ENCODE data around the gene ABCD1. TPM values are rescaled to one million over a fixed set of nuclear protein-coding genes. Genes with fewer than 3 reads are reported as not detected.
"Not testable (repeated sequence)": the region's sequence is repeated elsewhere in the genome, so short reads cannot be mapped to it uniquely, and the experiment has no call there.

Gene ABCD1
- total and polyA plus RNA-seq, 10 of the 15 experiments (the other 5 are each of a cell fraction or from before 2014, with no cell fraction given) = 0.13 to 6.5 (median 1.4) TPM

DNA sequence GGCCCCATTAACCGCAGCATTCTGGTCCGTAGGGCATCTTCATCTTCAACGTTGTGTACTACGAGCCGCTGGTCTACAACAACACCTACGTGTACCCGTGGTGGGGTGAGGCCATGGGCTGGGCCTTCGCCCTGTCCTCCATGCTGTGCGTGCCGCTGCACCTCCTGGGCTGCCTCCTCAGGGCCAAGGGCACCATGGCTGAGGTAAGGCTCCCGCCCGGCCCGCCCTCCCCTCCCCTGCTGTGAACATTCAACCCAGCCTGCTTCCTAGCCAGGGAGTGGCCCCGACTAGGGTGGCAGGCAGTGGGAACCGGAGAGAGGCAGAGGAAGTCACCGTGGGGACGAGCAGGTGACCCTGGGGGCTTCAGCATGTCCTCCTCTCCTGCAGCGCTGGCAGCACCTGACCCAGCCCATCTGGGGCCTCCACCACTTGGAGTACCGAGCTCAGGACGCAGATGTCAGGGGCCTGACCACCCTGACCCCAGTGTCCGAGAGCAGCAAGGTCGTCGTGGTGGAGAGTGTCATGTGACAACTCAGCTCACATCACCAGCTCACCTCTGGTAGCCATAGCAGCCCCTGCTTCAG lies 29.9 kb upstream of the ABCD1 start (continued):
- TF ChIP-seq BCL3 (IDR thresholded peaks at IDR 0.05; ENCODE audit: borderline replicate concordance, insufficient read depth, low read depth, low read length, poor library complexity, severe bottlenecking) (no peak), TCF12 (IDR thresholded peaks at IDR 0.05; ENCODE audit: low read depth, low read length) (no peak), TARDBP (IDR thresholded peaks at IDR 0.05; ENCODE audit: borderline replicate concordance) (no peak), PAX8 (IDR thresholded peaks at IDR 0.05) (no peak), PML (IDR thresholded peaks at IDR 0.05; ENCODE audit: low read length) (no peak)

GRCh38 chrX:153696100-153696499 lies 28.6 kb upstream of the ABCD1 start:
- Histone ChIP-seq H3K36me3 (ENCODE audit: control insufficient read depth in 2 of 2, insufficient read depth in 2 of 2, low read length in 1 of 2) (no peaks in the 10 kb centered on the region; a peak in 1 of 4 replicates), H4K20me1 (ENCODE audit: control insufficient read depth, insufficient read depth) (no peaks in the 10 kb centered on the region), H3K27me3 (replicated peaks in 1 of 2; ENCODE audit: control insufficient read depth in 2 of 2, insufficient read depth in 2 of 2, low read length in 1 of 2) (no peaks in the 10 kb centered on the region), H3K4me1 (ENCODE audit: control insufficient read depth, insufficient read depth, low read length) (no peaks in the 10 kb centered on the region), H3K79me2 (ENCODE audit: control insufficient read depth, insufficient read depth, low read length) (no peaks in the 10 kb centered on the region), H3K9ac (ENCODE audit: control insufficient read depth, insufficient read depth, low read length) (no peak overlapping the region), H3K27ac (ENCODE audit: control insufficient read depth, insufficient read depth) (no peak overlapping the region), H2AFZ (ENCODE audit: control insufficient read depth, low read depth, low read length) (no peak overlapping the region), H3K4me3 (no peak overlapping the region), H3K9me3 (replicated peaks; ENCODE audit: control insufficient read depth, insufficient read depth, low read length) (no peaks in the 10 kb centered on the region), H3K4me2 (ENCODE audit: control insufficient read depth, insufficient read depth) (no peak overlapping the region)
- FAIRE-seq = no peak
- RAD21 ChIA-PET (ENCODE audit: unreplicated experiment) = no interaction called here
- intact Hi-C loops (cut with micrococcal nuclease; ENCODE audit: unreplicated experiment) = no loop called here
- no TSS peak for BruUV-seq (replicated peaks)
- SMC1A ChIA-PET (ENCODE audit: uncharacterized antibody, unreplicated experiment) = no interaction called here
- WGBS (ENCODE audit: insufficient coverage, insufficient replicate concordance, low lambda C conversion rate, missing lambda C conversion rate) = 65% methylated on average over 13 of the region's 15 CpGs
- in situ Hi-C loops (cut with MboI) = no loop called here
- no peak for TF ChIP-seq MTA3 (IDR thresholded peaks at IDR 0.05; ENCODE audit: borderline replicate concordance, low read length)
- no peak for TF ChIP-seq SMARCA5 (IDR thresholded peaks at IDR 0.05)
- TF ChIP-seq CBFB (IDR thresholded peaks at IDR 0.05; ENCODE audit: low read depth) = no peak
- TF ChIP-seq RB1 (IDR thresholded peaks at IDR 0.05; ENCODE audit: borderline replicate concordance) = no peak
- no peak for TF ChIP-seq KLF5 (IDR thresholded peaks at IDR 0.05; ENCODE audit: partially characterized antibody)
- TF ChIP-seq EP300 (IDR thresholded peaks at IDR 0.05; ENCODE audit: borderline replicate concordance in 1 of 2, control insufficient read depth in 1 of 2, low read depth in 2 of 2, low read length in 2 of 2) = no peak
- no peak for TF ChIP-seq E2F4 (IDR thresholded peaks at IDR 0.05; ENCODE audit: low read depth, low read length)
- POLR2A ChIA-PET = no interaction called here
- no peak for ATAC-seq
- CTCF ChIA-PET = no interaction called here
- DNase-seq (ENCODE audit: low read depth, low spot score) = no peak

GRCh38 chrX:153696538-153696937 lies 28.1 kb upstream of the ABCD1 start:
- CTCF ChIA-PET; DNase-seq (ENCODE audit: low read depth, low spot score); ATAC-seq; H3K9ac ChIP-seq (ENCODE audit: control insufficient read depth, insufficient read depth, low read length); H3K4me1 ChIP-seq (ENCODE audit: control insufficient read depth, insufficient read depth, low read length); H4K20me1 ChIP-seq (ENCODE audit: control insufficient read depth, insufficient read depth); H3K36me3 ChIP-seq (ENCODE audit: control insufficient read depth in 2 of 2, insufficient read depth in 2 of 2, low read length in 1 of 2); in situ Hi-C loops (cut with MboI); H3K9me3 ChIP-seq (replicated peaks; ENCODE audit: control insufficient read depth, insufficient read depth, low read length); H3K27ac ChIP-seq (ENCODE audit: control insufficient read depth, insufficient read depth); FAIRE-seq; intact Hi-C loops (cut with micrococcal nuclease; ENCODE audit: unreplicated experiment); RAD21 ChIA-PET (ENCODE audit: unreplicated experiment); H3K4me3 ChIP-seq; H2AFZ ChIP-seq (ENCODE audit: control insufficient read depth, low read depth, low read length); SMC1A ChIA-PET (ENCODE audit: uncharacterized antibody, unreplicated experiment); H3K27me3 ChIP-seq (replicated peaks in 1 of 2; ENCODE audit: control insufficient read depth in 2 of 2, insufficient read depth in 2 of 2, low read length in 1 of 2); H3K79me2 ChIP-seq (ENCODE audit: control insufficient read depth, insufficient read depth, low read length); H3K4me2 ChIP-seq (ENCODE audit: control insufficient read depth, insufficient read depth); POLR2A ChIA-PET; BruUV-seq (replicated peaks): not testable (repeated sequence)
- 69% methylated on average over 10 of the region's 10 CpGs for WGBS (ENCODE audit: insufficient coverage, insufficient replicate concordance, low lambda C conversion rate, missing lambda C conversion rate)
